NB4 (cell line): ENCODE data around the gene MSX1.
"Not testable (repeated sequence)": the region's sequence is repeated elsewhere in the genome, so short reads cannot be mapped to it uniquely, and the experiment has no call there.

Experiments used
- POLR2A ChIP-seq: IDR thresholded peaks from 2 replicates; pipeline ENCODE4 v1.6.1; 2011; ENCODE audit warnings: mild to moderate bottlenecking; ENCODE audit not compliant: insufficient read length; ENCODE audit errors: extremely low read depth
- TF ChIP-seq, protein P1 (sequence below): IDR thresholded peaks from 2 replicates; pipeline ENCODE4 v1.6.1; 2011; ENCODE audit warnings: low read depth, low read length

DNA sequence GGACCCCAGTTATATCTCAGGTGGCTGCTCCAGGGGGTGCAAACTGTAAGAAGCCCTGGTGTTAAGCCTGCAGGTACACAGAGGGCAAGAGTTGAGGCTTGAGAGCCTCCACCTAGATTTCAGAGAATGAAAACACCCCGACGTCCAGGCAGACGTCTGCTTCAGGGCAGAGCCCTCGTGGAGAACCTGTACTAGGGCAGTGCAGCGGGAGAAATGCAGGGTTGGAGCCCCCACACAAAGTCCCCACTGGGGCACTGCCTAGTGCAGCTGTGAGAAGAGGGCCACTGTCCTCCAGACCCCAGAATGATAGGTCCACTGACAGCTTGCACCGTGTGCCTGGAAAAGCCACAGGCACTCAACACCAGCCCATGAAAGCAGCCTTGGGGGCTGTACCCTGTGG is 37.2 kb upstream of the MSX1 start:
- TF ChIP-seq POLR2A = not testable (repeated sequence)
- TF ChIP-seq, protein P1, sequence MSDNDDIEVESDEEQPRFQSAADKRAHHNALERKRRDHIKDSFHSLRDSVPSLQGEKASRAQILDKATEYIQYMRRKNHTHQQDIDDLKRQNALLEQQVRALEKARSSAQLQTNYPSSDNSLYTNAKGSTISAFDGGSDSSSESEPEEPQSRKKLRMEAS = not testable (repeated sequence)
